Amygdala (tissue), 56 donors: ENCODE measurements around the gene PHC2.

Source experiments
- DNase-seq, 56 donors: peaks; one replicate each; lab custom pipeline; 2025; lab: John Stamatoyannopoulos, UW

The PHC2 gene

DNA sequence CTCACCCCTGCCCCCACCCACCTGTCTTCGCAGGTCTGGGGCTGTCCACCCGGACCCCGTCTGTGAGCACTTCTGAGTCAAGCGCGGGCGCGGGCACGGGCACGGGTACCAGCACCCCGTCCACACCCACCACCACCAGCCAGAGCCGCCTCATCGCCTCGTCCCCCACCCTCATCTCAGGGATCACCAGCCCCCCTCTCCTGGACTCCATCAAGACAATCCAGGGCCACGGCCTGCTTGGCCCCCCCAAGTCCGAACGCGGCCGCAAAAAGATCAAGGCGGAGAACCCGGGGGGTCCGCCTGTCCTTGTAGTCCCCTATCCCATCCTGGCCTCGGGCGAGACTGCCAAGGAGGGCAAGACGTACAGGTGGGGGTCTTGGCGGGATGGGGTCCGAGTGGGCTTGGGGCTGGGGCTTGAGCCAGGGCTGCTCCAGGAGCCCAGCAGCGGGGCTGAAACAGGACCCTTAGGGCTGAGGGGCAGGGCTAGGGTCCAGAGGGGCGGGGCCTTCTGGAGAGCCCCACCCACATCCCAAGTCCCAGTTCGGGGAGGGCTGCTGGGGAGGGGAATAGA, 150.7 kb downstream of the PHC2 start:
- no peak for DNase-seq

DNA sequence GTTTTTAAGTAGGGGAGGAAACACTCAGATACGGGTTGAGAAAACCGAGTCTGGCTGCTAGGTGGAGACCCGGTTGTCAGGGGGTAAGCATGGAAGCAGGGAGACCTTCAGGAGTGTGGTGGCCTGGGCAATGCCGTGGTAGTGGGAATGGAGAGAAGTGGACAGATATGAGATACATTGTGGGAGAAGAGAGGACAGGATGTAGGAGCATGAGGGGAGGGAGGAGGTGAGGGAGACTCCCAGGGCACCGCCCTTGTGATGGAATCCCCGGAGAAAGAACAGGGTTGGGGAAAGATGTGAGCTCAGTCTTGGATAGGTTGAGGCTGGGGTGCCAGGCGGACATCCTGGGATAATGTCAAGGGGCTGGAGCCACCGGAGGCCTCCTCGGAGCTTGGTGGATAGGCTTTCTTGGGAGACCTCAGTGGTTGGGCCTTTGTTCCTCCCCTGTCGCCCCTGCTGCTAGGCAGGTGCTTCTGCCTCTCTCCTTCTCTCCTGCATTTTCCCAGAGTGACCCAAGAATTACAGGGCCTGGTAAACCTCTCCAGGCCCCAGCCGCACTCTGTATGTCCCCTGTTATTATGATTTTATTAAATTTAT, 153.3 kb downstream of the PHC2 start:
- DNase-seq: no peak

DNA sequence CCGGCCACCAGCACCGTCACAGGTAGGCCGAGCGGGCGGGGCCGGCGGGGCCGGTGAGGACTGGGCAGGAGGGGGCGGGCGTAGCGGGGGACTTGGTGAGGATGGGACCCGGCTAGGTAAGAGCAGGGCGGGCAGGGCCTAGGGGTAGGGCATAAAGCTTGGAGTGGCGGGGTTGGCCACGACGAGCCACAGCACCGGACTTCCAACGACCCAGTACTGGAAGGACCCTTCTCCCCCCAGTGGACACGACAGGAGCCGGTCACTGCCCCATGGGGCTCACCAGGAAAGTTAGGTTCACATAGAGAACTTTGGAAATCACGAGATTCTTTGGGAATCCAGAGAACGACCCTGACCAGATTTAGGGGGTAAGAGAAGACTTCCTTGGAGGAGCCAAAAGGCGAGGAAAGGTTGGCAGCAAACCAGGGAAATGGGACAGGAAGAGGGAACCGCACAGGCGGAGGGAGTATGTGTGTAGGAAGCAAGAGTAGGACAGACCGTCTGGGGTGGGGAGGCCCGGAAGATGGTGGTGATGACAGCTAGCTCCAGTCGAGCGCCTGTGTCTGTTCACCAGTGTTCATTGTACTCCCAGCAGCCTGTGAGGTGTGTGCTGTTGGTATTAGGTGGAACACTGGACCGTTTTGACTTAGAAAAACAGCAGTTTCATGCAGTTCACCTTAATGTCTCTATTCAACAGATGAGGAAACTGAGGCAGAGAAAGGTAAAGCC, 154.2 kb downstream of the PHC2 start:
- no peak for DNase-seq

DNA sequence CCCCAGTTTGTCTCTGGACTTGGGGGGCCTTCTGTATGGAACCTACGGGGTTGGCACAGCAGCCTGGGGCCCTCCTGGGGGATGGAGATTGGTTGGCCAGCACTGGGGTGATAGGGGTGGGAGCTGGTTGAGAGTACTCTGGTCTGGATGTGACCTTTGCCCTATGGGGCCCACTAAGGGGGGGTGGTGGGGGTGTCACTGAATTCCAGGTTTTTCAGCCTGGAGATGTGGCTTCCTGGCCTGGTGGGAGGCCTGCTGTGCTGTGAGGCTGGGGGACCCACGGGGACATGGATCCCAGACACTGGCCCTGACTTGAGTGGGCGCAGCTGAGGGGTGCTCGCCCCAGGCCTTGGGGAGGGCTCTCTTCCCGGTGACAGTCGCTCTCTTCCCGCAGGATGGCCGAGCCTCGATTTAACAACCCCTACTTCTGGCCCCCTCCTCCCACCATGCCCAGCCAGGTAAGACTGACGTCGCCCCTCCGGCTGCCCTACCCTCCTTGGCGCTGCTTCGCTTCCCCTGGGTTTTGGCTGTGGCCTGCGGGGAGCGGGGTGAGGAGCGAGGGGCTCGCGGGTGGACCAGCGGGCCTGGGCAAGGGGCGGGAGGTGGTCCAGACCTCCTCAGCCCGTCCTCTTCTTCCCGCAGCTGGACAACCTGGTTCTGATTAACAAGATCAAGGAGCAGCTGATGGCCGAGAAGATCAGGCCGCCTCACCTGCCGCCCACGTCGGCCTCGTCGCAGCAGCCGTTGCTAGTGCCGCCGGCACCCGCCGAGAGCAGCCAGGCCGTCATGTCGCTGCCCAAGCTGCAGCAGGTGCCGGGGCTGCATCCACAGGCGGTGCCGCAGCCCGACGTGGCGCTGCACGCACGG, 155.0 kb downstream of the PHC2 start:
- no peak for DNase-seq

- no peak for DNase-seq
These were observed 155.7 kb downstream of the PHC2 start for GRCh38 chr1:33275195-33275594.

- no peak for DNase-seq
These were observed 156.4 kb downstream of the PHC2 start for GRCh38 chr1:33274446-33274845.

DNA sequence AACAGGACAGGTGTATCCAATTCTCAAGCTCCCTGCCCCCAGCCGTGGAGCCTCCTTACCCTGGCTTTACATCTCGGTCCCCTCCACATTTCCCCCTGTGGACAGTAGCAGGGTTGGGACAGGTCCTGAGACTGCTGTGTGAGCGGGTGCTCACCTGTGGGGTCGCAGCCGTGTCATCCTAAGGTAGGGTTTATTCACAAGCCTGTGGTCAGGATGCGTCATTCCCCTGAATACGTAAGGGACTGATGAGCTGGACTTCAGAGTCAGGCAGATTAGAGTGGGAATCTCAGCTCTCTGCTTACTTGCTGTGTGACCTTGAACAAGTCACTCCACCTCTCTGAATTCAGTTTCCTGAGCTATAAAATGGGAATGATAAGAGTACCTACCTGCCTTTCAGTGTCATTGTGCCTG, 156.9 kb downstream of the PHC2 start:
- no peak for DNase-seq
